SU-DHL-6 (cell line): Measurements from ENCODE around the gene PDC.

Experiments
- H2AFZ ChIP-seq: fragments of 200-600 bp; sonication (generic); 2 replicates; pipeline ENCODE4 v1.6.1; 2014; ENCODE audit warnings: low read depth, mild to moderate bottlenecking, moderate library complexity, mixed read lengths, antibody characterized with exemption, low read length; ENCODE audit not compliant: severe bottlenecking
- H3F3A ChIP-seq: fragments of 200-600 bp; shearing (Covaris generic); 2 replicates; pipeline ENCODE4 v1.6.0; 2016; ENCODE audit warnings: antibody characterized with exemption, mild to moderate bottlenecking; ENCODE audit not compliant: insufficient read depth
- H3K27ac ChIP-seq: fragments of 200-600 bp; sonication (generic); 2 replicates; pipeline ENCODE4 v1.5.1; 2016; ENCODE audit warnings: low read depth, mild to moderate bottlenecking, low read length, moderate library complexity, mixed read lengths
- H3K27me3 ChIP-seq: fragments of 200-600 bp; sonication (generic), shearing (Covaris generic); 2 replicates; pipeline ENCODE4 v1.6.0; 2014; ENCODE audit warnings: mild to moderate bottlenecking, low read length
- H3K36me3 ChIP-seq: fragments of 200-600 bp; sonication (generic); 2 replicates; pipeline ENCODE4 v1.6.1; 2014; ENCODE audit warnings: mild to moderate bottlenecking, low read length, mixed read lengths
- H3K4me2 ChIP-seq: fragments of 300-600, 200-600 bp; shearing (Covaris generic), sonication (generic); 2 replicates; pipeline ENCODE4 v1.6.0; 2014; ENCODE audit warnings: low read length, low read depth, mild to moderate bottlenecking; ENCODE audit not compliant: poor library complexity, severe bottlenecking
- H3K4me3 ChIP-seq: fragments of 200-600 bp; sonication (generic); 2 replicates; pipeline ENCODE4 v1.5.1; 2014; ENCODE audit warnings: antibody characterized with exemption, low read length, mild to moderate bottlenecking, mixed read lengths; ENCODE audit not compliant: insufficient read depth, poor library complexity, severe bottlenecking
- H3K79me2 ChIP-seq: fragments of 200-600 bp; sonication (generic); 2 replicates; pipeline ENCODE4 v1.6.1; 2014; ENCODE audit warnings: mild to moderate bottlenecking, low read length, moderate library complexity; ENCODE audit not compliant: insufficient read depth
- H3K9ac ChIP-seq: fragments of 200-600 bp; sonication (generic); 2 replicates; pipeline ENCODE4 v1.7.0; 2014; ENCODE audit warnings: mild to moderate bottlenecking, low read length
- H3K9me2 ChIP-seq: fragments of 200-600 bp; sonication (generic); replicated peaks from 2 replicates; pipeline ENCODE4 v1.6.1; 2014; ENCODE audit warnings: low read length; ENCODE audit not compliant: insufficient read depth
- H3K9me3 ChIP-seq: fragments of 200-600 bp; sonication (generic); 2 replicates; pipeline ENCODE4 v1.6.1; 2014; ENCODE audit warnings: low read length, mixed read lengths; ENCODE audit not compliant: insufficient read depth
- H4K20me1 ChIP-seq: fragments of 200-600 bp; sonication (generic); 2 replicates; pipeline ENCODE4 v1.6.1; 2014; ENCODE audit warnings: low read depth, mild to moderate bottlenecking, antibody characterized with exemption, low read length, moderate library complexity, mixed read lengths
- EZH2phosphoT487 ChIP-seq: fragments of 200-600 bp; sonication (generic), shearing (Covaris generic); conservative IDR thresholded peaks from 2 replicates; pipeline ENCODE4 v1.6.1; 2018; ENCODE audit warnings: mild to moderate bottlenecking, antibody characterized with exemption, low read length, moderate library complexity, mixed read lengths
- TF ChIP-seq, protein P1 (sequence below): fragments of 200-600 bp; sonication (generic); IDR thresholded peaks from one replicate; pipeline ENCODE4 v1.5.1; 2017; ENCODE audit warnings: antibody characterized with exemption, mild to moderate bottlenecking, low read length, moderate library complexity; ENCODE audit not compliant: insufficient read depth, poor library complexity, severe bottlenecking

PDC gene

DNA sequence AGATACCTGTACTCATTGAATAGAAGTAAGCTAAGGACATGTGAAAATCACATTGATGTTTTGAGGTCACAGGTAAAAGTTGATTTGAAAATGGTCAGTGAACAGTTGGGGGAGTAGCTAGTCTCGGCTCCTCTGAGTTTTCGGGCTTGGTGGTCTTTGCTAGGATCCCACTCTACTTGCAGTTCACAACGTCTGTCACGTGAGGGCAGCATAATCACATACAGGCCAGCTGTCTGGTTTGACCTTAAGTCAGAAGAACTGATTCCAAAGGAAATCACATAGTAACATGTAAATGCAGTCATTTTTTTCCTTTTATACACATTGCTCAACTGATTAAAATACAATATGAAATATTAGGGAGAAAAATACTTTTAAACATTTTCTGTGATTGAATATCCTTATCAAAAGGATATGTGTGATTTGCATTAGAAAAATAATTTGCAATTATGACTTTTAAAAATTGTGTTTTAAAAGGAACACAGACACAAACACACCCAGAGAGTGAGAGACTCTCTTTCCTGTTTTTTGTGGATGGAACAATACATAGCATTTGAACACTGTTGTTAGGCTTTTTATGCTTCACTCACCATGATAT, 21.8 kb upstream of the PDC start:
- H3K4me2 ChIP-seq = no peak overlapping the region
- no peak for TF ChIP-seq EZH2phosphoT487
- TF ChIP-seq, protein P1, sequence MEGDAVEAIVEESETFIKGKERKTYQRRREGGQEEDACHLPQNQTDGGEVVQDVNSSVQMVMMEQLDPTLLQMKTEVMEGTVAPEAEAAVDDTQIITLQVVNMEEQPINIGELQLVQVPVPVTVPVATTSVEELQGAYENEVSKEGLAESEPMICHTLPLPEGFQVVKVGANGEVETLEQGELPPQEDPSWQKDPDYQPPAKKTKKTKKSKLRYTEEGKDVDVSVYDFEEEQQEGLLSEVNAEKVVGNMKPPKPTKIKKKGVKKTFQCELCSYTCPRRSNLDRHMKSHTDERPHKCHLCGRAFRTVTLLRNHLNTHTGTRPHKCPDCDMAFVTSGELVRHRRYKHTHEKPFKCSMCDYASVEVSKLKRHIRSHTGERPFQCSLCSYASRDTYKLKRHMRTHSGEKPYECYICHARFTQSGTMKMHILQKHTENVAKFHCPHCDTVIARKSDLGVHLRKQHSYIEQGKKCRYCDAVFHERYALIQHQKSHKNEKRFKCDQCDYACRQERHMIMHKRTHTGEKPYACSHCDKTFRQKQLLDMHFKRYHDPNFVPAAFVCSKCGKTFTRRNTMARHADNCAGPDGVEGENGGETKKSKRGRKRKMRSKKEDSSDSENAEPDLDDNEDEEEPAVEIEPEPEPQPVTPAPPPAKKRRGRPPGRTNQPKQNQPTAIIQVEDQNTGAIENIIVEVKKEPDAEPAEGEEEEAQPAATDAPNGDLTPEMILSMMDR = peak; percentile 66
- no peaks in the 10 kb centered on the region for H3K79me2 ChIP-seq
- H3K36me3 ChIP-seq = no peaks in the 10 kb centered on the region
- H3K27me3 ChIP-seq = no peaks in the 10 kb centered on the region
- no peaks in the 10 kb centered on the region for H4K20me1 ChIP-seq
- no peak overlapping the region for H3K27ac ChIP-seq
- H3K9ac ChIP-seq = no peak overlapping the region
- H3K9me3 ChIP-seq = no peaks in the 10 kb centered on the region
- no peak overlapping the region for H3K4me3 ChIP-seq
- no peaks in the 10 kb centered on the region for H3K9me2 ChIP-seq
- H3F3A ChIP-seq = no peaks in the 10 kb centered on the region
- no peak overlapping the region for H2AFZ ChIP-seq

DNA sequence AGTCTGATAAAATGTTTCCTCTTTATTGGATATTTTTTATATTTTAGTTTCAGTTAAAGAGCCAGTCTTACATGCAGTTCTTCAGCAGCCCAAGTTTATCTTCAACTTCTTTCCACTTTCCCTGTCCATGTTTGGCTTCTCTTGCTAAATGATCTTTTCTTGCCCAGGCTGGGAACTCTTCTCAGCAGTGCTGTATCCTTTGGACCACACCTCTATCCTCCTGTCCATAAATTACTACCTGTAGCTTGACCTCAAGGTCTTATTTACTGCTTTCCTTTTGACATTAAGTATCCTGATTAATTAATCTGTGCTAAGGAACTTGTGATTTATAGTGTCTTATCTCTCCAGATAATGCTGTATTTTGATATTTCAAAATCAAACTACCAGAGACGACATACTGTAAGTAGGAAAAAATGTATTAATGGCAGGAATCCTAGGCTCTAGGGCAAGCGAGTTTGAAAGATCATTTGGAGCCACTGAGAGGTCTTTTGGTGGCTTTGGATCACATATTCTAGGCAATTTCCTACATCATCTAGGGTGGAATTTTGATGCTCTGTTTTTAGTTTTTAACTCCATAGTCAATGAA, 20.5 kb upstream of the PDC start:
- Histone ChIP-seq H4K20me1 (no peaks in the 10 kb centered on the region), H3K4me3 (no peak overlapping the region), H3F3A (no peaks in the 10 kb centered on the region), H3K36me3 (no peaks in the 10 kb centered on the region), H3K9ac (no peak overlapping the region), H3K9me2 (no peaks in the 10 kb centered on the region), H2AFZ (no peak overlapping the region), H3K79me2 (no peaks in the 10 kb centered on the region), H3K9me3 (no peaks in the 10 kb centered on the region), H3K4me2 (no peak overlapping the region), H3K27ac (no peak overlapping the region), H3K27me3 (no peaks in the 10 kb centered on the region)
- TF ChIP-seq EZH2phosphoT487 = no peak
- TF ChIP-seq, protein P1 = no peak

DNA sequence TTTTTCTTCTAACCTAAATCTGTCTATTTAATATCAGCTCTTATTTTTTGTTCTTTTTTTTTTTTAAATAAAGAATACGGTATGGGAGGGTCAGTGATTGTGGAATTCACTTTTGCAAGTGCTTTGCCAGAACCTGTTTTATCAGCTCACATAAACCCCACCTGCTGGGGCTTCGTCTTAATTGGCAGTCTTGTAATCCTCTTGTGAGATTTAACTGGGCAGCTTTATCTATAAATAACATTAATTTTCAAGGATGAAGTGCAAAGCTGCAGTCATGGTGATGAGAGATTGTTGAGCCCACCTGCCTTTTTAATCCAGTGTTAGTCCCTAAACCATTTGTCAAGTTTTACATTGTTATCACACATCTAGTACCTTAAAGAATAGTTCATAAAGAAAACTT, 18.2 kb upstream of the PDC start:
- no peak overlapping the region for H3K4me3 ChIP-seq
- no peaks in the 10 kb centered on the region for H4K20me1 ChIP-seq
- TF ChIP-seq, protein P1 = no peak
- TF ChIP-seq EZH2phosphoT487 = no peak
- H3K9me2 ChIP-seq = no peaks in the 10 kb centered on the region
- no peak overlapping the region for H3K4me2 ChIP-seq
- H3K27ac ChIP-seq = no peak overlapping the region
- no peak overlapping the region for H2AFZ ChIP-seq
- H3K79me2 ChIP-seq = no peaks in the 10 kb centered on the region
- H3K9me3 ChIP-seq = no peaks in the 10 kb centered on the region
- no peaks in the 10 kb centered on the region for H3K36me3 ChIP-seq
- H3K9ac ChIP-seq = no peak overlapping the region
- no peaks in the 10 kb centered on the region for H3K27me3 ChIP-seq
- H3F3A ChIP-seq = no peaks in the 10 kb centered on the region
